Activated T-cell treated with anti-CD3 and anti-CD28 coated beads, Interleukin-2, amount 50 U/mL, for 48 hours (primary cell): ENCODE measurements around the gene NTPCR.
"Not testable (repeated sequence)": the region's sequence is repeated elsewhere in the genome, so short reads cannot be mapped to it uniquely, and the experiment has no call there.

Experiments used
- DNase-seq, 2 experiments: peaks; one replicate each; pipeline ENCODE4 v3.0.0-alpha.2; 2020

NTPCR gene

GRCh38 chr1:232987046-232987773 is 36.8 kb downstream of the NTPCR start:
- no peak for DNase-seq

GRCh38 chr1:232987774-232988140 is 37.3 kb downstream of the NTPCR start:
- DNase-seq = no peak

- no peak for DNase-seq
These were observed 38.2 kb downstream of the NTPCR start for GRCh38 chr1:232988572-232989040.

- DNase-seq = no peak
These were observed 40.0 kb downstream of the NTPCR start for GRCh38 chr1:232990176-232991128.

GRCh38 chr1:232991238-232991637 is 40.8 kb downstream of the NTPCR start:
- DNase-seq = no peak

GRCh38 chr1:232992227-232992626 is 41.8 kb downstream of the NTPCR start:
- DNase-seq = no peak

GRCh38 chr1:232993555-232993954 is 43.1 kb downstream of the NTPCR start:
- no peak for DNase-seq

- DNase-seq = no peak
These were observed 44.8 kb downstream of the NTPCR start for GRCh38 chr1:232995189-232995588.

GRCh38 chr1:232996143-232996542 is 45.7 kb downstream of the NTPCR start:
- DNase-seq = no peak

- no peak for DNase-seq
These were observed 47.7 kb downstream of the NTPCR start for GRCh38 chr1:232998138-232998537.

GRCh38 chr1:232998646-232999045 is 48.2 kb downstream of the NTPCR start:
- no peak for DNase-seq

GRCh38 chr1:232999956-233000625 is 49.7 kb downstream of the NTPCR start:
- DNase-seq = no peak

GRCh38 chr1:233003638-233004037 is 53.2 kb downstream of the NTPCR start:
- DNase-seq = not testable (repeated sequence)

- no peak for DNase-seq
These were observed 54.0 kb downstream of the NTPCR start for GRCh38 chr1:233004451-233004850.

GRCh38 chr1:233005156-233005555 is 54.7 kb downstream of the NTPCR start:
- no peak for DNase-seq

- DNase-seq = no peak
These were observed 55.3 kb downstream of the NTPCR start for GRCh38 chr1:233005703-233006102.

GRCh38 chr1:233006108-233006507 is 55.7 kb downstream of the NTPCR start:
- DNase-seq = no peak

- DNase-seq = no peak
These were observed 56.1 kb downstream of the NTPCR start for GRCh38 chr1:233006541-233006973.

- no peak for DNase-seq
These were observed 59.7 kb downstream of the NTPCR start for GRCh38 chr1:233010146-233010545.

- no peak for DNase-seq
These were observed 61.6 kb downstream of the NTPCR start for GRCh38 chr1:233012021-233012420.

GRCh38 chr1:233015965-233016364 is 65.6 kb downstream of the NTPCR start:
- no peak for DNase-seq

- DNase-seq = no peak
These were observed 66.4 kb downstream of the NTPCR start for GRCh38 chr1:233016798-233017197.

- no peak for DNase-seq
These were observed 68.7 kb downstream of the NTPCR start for GRCh38 chr1:233019083-233019482.
